ENCODE data around the gene TRIOBP. TPM values are rescaled to one million over a fixed set of nuclear protein-coding genes. Genes with fewer than 3 reads are reported as not detected.

Gene TRIOBP
- total RNA-seq, 1 experiment from 2014 or later: 41.4 TPM

DNA sequence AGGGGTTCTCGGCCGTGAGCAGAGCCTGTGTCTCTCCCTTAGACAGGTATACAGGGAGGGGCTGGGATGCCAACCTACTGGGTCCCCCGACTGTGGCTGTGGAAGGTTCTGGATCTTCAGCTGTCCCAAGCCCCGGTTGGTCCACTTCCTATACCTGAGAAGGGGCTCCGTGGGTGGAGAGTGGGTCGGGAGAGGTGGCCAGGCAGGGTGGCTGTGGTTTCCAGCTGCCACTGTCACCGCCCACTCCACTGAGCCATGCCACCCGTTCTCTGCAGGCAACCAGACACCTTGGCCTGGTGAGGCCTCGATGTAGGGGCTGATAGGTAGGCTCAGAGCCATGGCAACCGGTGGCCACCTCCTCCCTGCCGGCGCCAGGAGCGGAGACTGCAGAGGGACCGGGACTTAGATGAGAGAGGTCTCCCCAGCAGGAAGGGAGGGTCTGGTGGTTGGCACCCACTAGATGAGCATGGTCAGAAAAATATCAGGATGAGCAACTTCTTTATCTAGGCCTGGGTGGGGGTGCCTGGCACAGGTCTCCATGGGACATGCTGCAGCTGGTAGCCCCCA lies 53.8 kb downstream of the TRIOBP start:
- DNase-seq (ENCODE audit: low spot score): no peak

GRCh38 chr22:37751449-37752188 lies 54.8 kb downstream of the TRIOBP start:
- DNase-seq (ENCODE audit: low spot score): no peak

- DNase-seq (ENCODE audit: low spot score): peak; percentile 94
These were observed 55.6 kb downstream of the TRIOBP start for GRCh38 chr22:37752189-37753087.

- peak; percentile 61 for DNase-seq (ENCODE audit: low spot score)
These were observed 56.9 kb downstream of the TRIOBP start for GRCh38 chr22:37753746-37754145.

GRCh38 chr22:37757663-37758062 lies 60.8 kb downstream of the TRIOBP start:
- DNase-seq (ENCODE audit: low spot score): no peak

GRCh38 chr22:37758694-37759093 lies 61.8 kb downstream of the TRIOBP start:
- no peak for DNase-seq (ENCODE audit: low spot score)

GRCh38 chr22:37759281-37759680 lies 62.4 kb downstream of the TRIOBP start:
- no peak for DNase-seq (ENCODE audit: low spot score)

DNA sequence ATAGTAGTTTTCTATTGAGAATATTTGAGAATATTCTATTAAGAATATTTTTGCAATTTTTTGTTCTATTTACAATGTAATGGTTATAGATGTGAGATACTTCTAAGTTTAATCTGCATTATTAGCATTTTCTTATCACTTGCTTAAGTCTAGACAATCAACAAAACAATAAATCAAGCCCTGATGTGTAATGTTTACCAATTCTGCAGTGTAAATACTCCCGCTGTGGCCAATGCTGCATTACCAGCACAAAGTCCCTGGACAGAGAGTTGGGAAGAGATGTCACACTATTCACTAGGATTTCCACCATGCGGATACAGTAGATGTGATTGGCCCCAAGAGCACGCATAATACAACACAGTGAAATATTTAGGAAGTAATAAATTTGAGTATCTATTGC lies 63.3 kb downstream of the TRIOBP start:
- DNase-seq (ENCODE audit: low spot score): no peak

GRCh38 chr22:37762389-37762836 lies 65.6 kb downstream of the TRIOBP start:
- no peak for DNase-seq (ENCODE audit: low spot score)

DNA sequence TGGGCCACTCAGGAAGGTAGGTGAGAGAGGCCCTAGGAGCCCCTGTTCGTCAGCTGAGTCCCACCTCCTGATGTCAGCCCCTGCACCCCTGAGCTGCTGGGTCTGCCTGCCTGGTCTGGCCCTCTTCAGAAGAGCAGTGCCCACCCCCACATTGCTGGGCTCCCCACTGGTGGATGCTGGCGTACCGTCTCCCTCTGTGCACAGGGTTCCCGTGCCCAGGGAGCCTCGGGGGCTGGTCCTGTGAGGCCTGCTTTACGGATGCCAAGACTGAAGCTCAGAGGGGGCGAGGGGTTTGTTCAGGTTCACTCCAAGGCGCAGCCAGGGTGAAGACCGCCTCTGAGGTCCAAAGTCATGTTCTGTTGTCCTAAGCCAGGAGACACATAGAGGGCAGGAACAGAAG lies 66.2 kb downstream of the TRIOBP start:
- DNase-seq (ENCODE audit: low spot score): no peak

DNA sequence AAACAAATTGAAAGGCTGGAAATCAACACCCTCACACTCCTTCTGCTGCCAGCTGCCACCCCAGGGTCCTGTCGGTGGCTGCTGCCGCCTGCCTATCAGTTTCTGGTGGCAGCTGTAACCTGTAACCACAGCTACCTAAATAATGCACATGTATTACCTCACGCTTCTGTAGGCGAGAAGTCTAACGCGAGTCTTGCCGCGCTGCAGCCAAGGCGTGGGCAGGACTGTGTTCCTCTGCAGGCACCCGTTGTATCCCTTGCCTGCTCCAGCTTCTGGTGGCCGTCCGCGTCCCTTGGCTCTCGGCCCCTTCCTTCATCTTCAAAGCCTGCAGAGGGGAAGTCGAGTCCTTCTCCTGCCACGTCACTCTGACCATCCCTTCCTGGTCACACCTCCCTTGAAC lies 66.8 kb downstream of the TRIOBP start:
- DNase-seq (ENCODE audit: low spot score): no peak

DNA sequence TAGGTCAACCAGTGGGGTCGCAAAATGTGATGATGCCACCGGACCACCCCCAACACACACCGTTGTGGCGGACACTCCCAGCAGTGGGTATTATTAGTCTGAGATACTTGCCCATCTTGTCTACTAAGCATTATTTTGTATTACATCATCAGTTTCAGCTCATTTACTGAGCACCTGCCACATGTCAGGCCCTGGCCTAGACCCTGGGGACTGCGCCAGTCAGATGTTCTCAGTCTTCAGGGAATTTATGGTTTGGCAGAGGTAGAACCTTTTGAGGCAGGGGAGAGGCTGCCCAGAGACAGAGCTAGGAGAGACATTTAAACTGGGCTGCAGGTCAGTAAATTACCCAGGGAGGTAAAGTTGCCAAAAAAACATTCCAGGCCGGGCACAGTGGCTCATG lies 67.8 kb downstream of the TRIOBP start:
- DNase-seq (ENCODE audit: low spot score): no peak

DNA sequence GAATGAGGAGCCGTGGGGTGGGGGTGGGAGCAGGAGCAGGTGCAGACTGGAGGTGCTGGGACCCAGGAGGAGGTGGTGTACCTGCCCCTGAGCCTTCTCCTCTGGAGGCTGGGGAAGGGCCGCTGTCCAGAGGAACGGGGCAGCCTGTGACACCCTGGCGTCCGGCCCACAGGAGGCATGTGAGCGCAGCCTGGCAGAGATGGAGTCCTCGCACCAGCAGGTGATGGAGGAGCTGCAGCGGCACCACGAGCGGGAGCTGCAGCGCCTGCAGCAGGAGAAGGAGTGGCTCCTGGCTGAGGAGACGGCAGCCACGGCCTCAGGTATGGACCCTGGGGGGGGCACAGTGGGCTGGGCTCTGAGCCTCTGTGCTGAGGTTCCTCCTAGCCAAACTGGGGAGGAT lies 68.7 kb downstream of the TRIOBP start:
- DNase-seq (ENCODE audit: low spot score): no peak

GRCh38 chr22:37765953-37766576 lies 69.2 kb downstream of the TRIOBP start:
- no peak for DNase-seq (ENCODE audit: low spot score)

DNA sequence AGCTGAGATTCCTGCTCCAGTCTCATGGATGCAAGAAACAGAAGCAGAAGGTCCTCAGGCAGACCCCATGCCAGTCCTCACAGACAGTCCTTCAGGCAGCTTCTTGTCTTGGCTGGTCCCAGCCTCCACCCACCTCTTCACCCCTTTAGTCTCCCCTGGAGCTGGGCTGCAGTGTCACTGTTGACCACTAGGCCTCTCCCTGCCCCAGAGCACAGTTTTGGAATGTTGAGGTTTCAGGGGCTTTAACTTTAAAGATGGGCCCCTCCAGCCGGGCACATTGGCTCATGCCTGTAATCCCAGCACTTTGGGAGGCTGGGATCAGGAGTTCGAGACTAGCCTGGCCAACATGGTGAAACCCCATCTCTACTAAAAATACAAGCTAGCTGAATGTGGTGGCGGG lies 71.4 kb downstream of the TRIOBP start:
- DNase-seq (ENCODE audit: low spot score): no peak

DNA sequence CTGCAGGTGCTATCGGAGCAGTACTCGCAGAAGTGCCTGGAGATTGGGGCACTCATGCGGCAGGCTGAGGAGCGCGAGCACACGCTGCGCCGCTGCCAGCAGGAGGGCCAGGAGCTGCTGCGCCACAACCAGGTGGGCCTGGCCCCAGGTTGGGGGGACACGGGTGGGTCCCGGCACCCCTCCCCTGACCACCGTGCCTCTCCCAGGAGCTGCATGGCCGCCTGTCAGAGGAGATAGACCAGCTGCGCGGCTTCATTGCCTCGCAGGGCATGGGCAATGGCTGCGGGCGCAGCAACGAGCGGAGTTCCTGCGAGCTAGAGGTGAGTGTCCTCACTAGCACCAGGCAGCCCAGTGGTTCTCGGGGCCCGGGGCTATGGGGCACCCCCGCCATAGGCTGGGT lies 72.2 kb downstream of the TRIOBP start:
- DNase-seq (ENCODE audit: low spot score): no peak

DNA sequence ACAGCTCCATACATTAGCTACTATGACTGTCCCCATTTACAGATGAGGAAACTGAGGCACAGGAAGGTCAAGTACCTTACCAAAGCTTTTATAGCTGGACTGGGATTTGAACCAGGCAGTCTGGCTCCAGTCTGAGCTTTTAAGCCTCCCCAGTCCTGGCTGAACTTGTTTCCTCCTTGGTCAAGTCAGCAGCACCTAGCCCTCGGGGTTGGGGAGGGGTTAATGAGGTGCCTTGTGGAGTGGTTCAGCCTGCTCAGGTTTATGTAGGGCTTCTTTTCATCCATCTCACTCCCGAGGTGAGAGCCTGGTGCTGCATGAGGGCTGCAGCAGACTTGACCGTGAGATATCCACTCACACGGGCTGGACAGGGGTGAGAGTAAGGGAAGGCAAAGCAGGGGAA lies 74.2 kb downstream of the TRIOBP start:
- DNase-seq (ENCODE audit: low spot score): no peak

DNA sequence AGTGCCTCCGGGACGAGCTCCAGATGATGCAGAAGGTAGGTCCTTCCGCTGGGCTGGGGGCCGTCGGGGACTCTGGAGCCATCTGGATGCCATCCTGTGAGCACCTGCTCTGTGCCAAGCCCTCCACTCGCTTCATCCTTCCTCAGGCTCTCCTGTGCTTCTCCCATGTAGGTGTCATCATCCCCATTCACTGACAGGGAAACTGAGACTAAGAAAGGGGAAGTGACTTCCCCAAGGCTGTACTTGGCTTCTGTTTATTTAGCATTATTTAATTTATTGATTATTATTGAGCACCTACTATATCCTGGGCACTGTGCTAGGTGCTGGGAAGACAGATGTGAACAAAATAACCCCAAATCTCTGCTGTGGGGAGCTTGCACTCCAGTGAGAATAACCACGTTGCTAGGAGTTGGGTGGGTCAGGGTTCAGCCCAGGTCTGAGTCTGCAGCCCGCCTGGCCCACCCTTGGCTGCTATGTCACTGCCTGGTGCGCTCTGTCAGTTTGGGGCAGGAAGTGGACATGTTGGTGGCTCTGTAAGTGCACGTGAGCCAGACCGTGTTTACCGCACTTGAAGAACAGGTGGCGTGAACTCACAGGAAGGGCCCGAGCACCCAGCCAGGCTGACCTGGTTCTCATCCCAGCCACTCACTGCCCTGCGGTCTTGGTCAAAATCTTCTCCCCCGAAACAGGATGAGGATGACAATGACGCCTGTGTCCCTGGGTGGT lies 75.0 kb downstream of the TRIOBP start:
- no peak for DNase-seq (ENCODE audit: low spot score)

GRCh38 chr22:37774728-37775127 lies 77.9 kb downstream of the TRIOBP start:
- no peak for DNase-seq (ENCODE audit: low spot score)

- DNase-seq (ENCODE audit: low spot score): no peak
These were observed 79.2 kb downstream of the TRIOBP start for GRCh38 chr22:37775785-37776638.

DNA sequence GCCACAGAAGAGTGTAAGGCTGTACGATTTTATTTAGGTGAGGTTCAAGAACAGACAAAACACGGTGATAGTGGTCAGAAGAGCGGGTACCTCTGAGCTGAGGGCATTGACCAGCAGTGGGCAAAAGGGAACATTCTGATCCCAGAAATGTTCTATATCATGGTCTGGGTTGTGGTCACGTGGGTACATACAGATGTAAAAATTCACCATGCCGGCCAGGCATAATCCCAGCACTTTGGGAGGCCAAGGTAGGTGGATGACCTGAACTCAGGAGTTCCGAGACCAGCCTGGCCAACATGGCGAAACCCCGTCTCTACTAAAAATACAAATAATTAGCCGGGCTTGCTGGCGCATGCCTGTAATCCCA lies 79.8 kb downstream of the TRIOBP start:
- no peak for DNase-seq (ENCODE audit: low spot score)

Data from A172 (cell line).